NCI-H128 (cell line): ENCODE data around the gene RALY.

Experiments
- DNase-seq: peaks from one replicate; lab custom pipeline; 2025; ENCODE audit not compliant: unreplicated experiment; lab: John Stamatoyannopoulos, UW

Gene RALY

GRCh38 chr20:34075647-34076046 is 81.9 kb downstream of the RALY start:
- no peak for DNase-seq

GRCh38 chr20:34076952-34077351 is 83.2 kb downstream of the RALY start:
- DNase-seq, result no peak

- no peak for DNase-seq
Measured at GRCh38 chr20:34078540-34078939, 84.8 kb downstream of the RALY start.

GRCh38 chr20:34079818-34080217 is 86.1 kb downstream of the RALY start:
- DNase-seq, result no peak

- no peak for DNase-seq
Measured at GRCh38 chr20:34082232-34082887, 88.6 kb downstream of the RALY start.

GRCh38 chr20:34083137-34083536 is 89.4 kb downstream of the RALY start:
- no peak for DNase-seq

GRCh38 chr20:34083781-34084180 is 90.1 kb downstream of the RALY start:
- DNase-seq, result no peak

- DNase-seq, result no peak
Measured at GRCh38 chr20:34084227-34084923, 90.7 kb downstream of the RALY start.

- no peak for DNase-seq
Measured at GRCh38 chr20:34085544-34086040, 91.9 kb downstream of the RALY start.

GRCh38 chr20:34088305-34089174 is 94.8 kb downstream of the RALY start:
- no peak for DNase-seq

- DNase-seq, result no peak
Measured at GRCh38 chr20:34089175-34089479, 95.4 kb downstream of the RALY start.

- DNase-seq, result no peak
Measured at GRCh38 chr20:34089655-34090345, 96.1 kb downstream of the RALY start.

- no peak for DNase-seq
Measured at GRCh38 chr20:34090645-34091044, 96.9 kb downstream of the RALY start.

GRCh38 chr20:34091637-34092200 is 98.0 kb downstream of the RALY start:
- no peak for DNase-seq

GRCh38 chr20:34093895-34094294 is 100.2 kb downstream of the RALY start:
- DNase-seq, result no peak

- DNase-seq, result no peak
Measured at GRCh38 chr20:34095825-34096224, 102.1 kb downstream of the RALY start.

GRCh38 chr20:34096699-34097444 is 103.2 kb downstream of the RALY start:
- DNase-seq, result no peak

- no peak for DNase-seq
Measured at GRCh38 chr20:34098570-34098969, 104.9 kb downstream of the RALY start.

- no peak for DNase-seq
Measured at GRCh38 chr20:34099675-34100074, 106.0 kb downstream of the RALY start.

- no peak for DNase-seq
Measured at GRCh38 chr20:34100576-34100975, 106.9 kb downstream of the RALY start.
